Stimulated activated CD4-positive, alpha-beta T cell treated with anti-CD3 and anti-CD28 coated beads, TNF-alpha, amount 100 ng/mL, for 24 hours (primary cell): Measurements from ENCODE around the gene S100A14.

Source experiments
- DNase-seq, 3 experiments: peaks; one replicate each; pipeline ENCODE4 v3.0.0-alpha.2; 2020; ENCODE audit warnings: low read depth in 3 of 3

Gene S100A14

DNA sequence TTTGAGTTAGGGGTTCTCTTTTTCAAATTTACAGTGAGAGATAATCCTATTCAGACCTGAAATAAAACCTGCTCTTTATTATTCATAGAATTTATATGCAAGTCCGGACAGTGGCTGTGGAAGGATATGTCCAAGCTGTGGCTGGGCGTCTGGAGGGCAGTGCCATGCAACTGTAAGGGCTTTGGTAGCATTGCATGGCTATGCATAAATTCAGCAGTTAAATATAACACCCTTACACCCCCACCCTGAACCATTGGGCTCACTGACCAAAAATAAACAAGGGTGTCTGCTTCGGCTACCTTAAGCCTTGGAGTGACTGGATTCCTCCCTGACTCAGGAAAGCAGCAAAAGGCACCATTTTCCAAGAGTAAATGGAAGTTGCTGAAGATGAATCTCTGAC, 23.2 kb upstream of the S100A14 start:
- DNase-seq: no peak

DNA sequence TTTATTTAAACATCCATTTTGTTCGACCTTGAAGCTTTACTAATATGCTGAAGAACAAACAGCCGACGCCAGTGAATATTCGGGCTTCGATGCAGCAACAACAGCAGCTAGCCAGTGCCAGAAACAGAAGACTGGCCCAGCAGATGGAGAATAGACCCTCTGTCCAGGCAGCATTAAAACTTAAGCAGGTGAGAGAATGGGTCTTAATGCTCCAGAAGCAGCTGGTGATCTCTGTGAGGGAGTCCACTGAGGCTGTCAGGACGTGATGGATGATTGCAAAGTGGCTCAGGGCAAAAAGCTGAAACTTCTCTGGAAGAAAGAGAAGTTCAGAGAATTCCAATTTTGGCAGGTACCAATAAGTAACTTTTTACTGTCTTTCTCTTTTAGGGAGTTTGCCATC, 22.1 kb upstream of the S100A14 start:
- no peak for DNase-seq

DNA sequence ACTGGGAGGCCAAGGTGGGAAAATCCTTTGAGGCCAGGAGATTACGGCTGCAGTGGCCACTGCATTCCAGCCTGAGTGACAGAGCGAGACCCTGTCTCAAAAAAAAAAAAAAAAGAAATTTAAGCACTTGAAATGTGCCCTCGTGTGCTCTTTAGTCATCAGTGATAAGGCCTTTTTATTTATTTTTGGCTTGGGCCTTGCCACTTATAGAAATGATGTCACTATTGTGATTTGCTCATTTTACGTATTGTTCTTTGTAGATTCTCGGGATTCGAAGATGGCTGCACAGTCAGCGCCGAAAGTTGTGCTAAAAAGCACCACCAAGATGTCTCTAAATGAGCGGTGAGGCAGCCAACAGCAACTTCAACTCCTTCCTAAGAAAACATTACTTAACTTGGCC, 20.2 kb upstream of the S100A14 start:
- DNase-seq: no peak

DNA sequence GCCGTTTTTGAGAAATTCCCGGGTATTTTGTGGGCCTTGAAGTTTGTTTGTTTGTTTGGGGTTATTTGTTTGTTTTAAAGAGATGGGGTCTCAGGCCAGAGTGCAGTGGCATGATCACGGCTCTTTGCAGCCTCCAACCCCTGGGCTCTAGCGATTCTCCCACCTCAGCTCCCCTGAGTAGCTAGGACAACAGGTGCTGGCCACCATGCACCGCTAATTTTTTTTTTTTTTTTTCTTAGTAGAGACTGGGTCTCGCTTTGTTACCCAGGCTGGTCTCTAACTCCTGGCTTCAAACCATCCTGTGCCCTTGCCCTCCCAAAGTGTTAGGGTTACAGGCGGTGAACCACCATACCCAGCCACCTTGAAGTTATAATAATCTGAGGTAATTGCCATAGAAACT, 19.7 kb upstream of the S100A14 start:
- DNase-seq: no peak

DNA sequence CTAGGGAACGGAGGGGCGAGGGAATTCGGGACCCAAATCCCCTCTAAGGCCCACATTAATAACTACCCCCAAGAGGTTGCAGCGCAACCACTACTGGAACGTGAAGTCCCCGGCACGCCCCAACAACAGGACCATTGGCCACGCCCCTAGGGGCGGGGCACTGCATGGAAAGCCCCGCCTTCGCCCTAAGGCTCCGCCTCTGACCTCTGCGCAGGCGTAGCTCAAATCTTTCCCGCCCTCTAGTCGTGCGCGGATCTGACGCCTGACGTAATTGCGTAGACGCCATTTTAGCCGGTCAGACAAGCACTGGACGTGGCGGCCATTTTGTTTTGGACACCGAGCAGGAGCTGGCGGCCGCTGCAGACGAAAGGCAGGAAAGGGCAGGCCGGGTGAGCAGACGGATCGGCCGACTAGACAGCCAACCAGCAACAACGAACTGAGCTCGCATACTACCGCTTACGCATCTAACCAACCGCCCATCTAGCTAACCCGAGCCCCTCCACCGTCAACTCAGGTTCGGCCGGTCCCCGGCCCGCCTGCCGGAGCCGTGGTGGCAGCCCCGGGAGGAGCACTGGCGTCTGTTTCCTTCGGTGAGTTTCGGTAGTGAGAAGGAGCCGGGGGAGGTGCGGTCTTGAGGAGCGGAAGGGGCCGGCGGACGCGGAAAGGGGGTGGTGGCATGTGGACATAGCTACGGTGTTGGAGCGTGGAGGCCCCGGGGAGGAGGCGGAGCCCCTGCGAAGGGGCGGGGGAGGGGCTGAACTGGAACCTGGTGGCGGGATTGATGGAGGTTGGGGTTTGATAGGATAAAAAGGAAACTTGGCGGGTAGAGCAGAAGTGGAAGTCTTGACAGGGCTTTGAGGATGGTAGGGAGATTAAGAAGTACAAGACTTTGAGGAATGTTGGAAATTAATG, 17.9 kb upstream of the S100A14 start, which contains the start of gene CHTOP:
Gene CHTOP, plus strand, starts transcription at position 313 of the 912 bp plus-strand sequence. CDS start 2,523 bp downstream, outside the sequence.
- peak; percentile 95 for DNase-seq

DNA sequence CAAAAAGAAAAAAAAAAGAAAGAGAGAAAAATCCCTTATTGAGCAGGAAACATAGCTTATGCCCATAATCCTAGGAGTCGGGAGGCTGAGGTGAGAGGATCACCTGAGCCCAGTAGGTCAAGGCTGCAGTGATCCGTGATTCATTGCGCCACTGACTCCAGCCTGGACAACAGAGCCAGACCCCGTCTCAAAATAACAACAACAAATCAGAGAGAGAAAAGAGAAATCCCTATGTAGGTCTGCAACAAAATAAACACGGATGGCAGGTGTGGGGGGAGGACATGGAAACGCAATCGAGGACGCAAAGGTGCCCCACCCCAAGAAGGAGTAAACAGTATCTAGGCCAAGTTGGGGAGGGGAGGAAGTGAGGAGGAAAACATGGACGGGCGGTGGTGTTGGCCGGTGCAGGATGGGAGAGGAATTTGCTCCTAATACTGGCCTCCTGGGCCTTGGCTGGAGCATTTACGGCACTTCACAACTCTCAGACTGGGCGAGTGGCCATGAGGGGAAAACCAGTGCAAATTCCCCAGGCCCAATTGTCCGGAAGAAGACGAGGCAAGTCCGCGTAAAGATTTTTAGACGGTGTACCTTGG, 17.1 kb upstream of the S100A14 start:
- no peak for DNase-seq

DNA sequence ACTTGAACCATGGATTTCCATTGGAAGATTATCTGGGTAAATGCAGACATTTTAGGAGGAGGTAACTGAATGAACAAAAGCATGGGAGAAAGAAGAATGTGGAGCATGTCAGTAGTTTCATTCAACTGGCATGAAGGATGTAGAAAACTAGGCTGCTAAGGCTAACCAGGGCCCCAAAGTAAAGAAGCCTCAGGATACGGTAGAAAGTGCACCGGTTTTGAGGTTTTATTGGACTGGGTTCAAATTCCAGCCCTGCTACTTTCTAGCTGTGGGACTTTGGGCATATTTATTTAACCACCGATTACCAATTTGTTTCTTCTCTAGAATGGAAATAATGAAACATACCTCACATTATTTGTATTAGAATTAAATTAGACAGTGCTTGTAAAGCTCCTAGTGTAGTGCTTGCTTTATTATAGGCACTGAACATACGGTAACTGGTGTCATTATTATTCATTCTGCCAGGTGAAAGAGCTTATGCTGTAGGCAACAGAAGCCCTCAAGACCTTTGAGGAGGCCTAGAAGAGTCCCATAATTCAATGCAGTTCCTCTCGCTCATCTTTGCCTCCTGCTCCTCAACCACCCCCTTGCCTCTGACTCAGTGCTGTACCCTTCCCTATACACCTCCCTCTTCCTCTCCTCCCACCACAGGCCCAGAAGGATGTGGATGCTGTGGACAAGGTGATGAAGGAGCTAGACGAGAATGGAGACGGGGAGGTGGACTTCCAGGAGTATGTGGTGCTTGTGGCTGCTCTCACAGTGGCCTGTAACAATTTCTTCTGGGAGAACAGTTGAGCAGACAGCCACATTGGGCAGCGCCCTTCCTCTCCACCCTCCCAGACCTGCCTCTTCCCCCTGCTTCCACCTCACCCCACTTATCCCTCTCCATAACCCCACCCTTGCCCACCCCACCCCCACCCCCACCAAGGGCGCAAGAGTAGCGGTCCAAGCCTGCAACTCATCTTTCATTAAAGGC, 15.2 kb upstream of the S100A14 start:
- DNase-seq: no peak

DNA sequence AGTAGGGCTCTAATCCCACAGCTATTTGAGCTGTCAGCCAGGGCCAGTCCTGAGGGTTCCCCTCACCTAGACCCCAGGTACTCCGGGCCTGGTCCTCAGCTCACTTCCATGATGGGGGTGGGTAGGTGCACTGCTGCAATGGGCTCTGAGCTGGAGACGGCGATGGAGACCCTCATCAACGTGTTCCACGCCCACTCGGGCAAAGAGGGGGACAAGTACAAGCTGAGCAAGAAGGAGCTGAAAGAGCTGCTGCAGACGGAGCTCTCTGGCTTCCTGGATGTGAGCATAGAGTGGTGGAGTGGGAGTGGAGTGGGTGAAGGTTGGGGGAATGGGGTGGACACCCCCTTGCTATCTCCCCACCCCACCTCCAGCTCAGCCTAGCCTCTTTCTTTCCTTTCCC, 14.3 kb upstream of the S100A14 start:
- no peak for DNase-seq

DNA sequence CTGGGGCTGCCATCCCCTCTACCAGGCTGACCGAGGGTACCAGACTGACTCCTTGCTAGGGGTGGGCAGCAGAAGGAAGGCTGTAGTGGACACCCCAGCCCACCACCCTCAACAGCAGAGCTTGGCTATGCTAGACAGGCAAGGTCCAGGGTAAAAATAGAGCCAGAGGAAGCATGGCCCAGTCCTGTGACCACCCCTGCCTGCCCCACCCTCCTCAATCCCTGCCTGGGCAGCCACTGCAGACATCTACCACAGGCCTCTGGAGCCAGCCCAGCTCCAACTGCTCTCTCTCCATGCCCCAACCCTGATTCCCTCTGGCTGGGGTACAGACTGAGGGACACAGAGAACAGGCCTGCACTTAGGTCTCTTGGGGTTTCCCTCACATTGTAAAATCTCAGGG, 13.8 kb upstream of the S100A14 start:
- DNase-seq: no peak

DNA sequence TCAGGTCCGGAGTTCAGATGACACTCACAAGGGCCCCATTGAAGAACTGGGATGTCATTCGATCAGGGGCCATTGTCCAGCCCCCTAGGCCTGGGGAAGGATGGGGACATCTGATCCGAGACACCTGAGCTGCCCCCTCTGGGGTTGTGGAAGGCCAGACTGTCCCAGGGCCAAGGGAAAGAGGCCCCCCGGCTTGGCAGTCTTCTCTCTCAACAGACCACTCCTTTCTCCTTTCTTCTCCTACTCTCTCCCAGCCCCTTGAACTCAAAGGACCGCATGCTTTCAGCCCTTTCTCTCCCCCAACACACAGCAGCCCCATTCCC, 13.2 kb upstream of the S100A14 start:
- DNase-seq: no peak

DNA sequence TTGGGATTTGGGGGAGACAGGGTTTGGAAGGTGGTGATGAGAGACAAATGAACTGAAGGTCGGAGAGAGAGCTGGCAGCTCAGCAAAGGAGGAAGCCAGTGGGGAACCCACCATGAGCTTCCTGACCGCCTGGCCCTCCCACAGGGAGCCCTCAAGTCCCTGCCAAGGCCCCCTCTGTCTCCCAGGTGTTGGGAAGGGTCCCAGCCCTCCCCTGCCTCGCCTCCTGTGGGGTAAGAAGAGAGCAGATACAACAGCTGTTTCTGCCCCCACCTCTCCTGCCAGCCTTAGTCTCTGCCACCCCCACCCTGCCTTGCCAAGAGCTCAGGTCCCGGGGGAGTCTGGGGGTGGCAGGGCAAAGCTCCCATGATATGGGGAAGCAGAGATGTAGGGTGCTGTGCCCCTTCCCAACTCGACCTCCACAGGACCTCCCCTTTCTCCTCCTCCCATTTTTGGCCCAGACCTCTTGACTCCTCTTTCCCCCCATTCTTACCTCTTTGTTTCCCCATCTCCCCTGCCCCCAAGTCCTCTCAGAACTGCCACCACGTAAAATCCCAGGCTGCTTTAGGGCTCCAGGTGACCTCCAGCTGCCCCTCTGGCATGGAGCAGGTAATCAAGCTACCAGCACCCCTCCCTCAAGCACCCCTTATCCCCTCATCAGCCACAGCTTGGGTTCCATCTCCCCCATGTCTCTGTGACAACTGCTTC, 12.7 kb upstream of the S100A14 start:
- DNase-seq: no peak

DNA sequence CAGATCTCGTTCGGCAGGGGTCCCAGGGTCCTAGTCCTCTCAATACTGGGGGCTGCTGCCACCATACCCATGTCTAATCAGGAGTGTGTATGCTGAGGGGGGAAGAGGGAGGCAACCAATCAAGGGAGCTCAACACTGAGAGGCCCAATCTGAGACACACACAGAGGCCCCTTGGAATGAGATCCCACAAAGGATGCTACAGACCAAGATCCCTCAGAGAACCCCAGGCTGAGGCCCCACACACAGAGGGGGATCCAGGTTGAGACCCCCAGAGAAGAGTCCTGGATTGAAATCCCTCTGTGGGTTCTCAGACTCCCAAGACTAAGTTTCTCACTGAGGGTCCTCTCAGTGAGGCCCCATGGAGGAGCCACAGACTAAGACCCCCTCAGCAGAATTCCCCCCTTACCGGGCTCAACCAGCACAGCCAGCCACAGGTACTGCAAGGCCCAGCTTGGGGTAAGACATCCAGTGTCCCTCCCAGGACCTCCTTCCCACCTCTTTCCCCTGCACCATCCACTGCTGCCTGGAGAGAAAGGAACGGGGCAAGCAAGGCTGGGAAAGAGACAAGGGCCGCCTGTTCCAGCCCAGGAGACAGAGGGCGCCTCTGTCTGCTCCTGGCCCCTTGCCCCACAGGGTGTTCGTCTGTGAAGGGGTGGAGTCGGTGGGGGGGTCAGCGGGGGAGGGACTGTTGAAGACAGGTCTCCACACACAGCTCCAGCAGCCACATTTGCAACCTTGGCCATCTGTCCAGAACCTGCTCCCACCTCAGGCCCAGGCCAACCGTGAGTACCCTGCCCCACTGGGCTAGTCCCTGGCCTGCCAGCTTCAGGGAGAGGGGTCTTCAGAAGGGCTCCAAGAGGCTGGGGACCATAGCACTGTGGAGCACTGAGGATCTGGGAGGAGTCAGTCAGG, 11.8 kb upstream of the S100A14 start, which contains the start of gene S100A1:
Gene S100A1, plus strand, starts transcription at position 720 of the 912 bp plus-strand sequence. CDS start 2,088 bp downstream, outside the sequence.
- DNase-seq: no peak

DNA sequence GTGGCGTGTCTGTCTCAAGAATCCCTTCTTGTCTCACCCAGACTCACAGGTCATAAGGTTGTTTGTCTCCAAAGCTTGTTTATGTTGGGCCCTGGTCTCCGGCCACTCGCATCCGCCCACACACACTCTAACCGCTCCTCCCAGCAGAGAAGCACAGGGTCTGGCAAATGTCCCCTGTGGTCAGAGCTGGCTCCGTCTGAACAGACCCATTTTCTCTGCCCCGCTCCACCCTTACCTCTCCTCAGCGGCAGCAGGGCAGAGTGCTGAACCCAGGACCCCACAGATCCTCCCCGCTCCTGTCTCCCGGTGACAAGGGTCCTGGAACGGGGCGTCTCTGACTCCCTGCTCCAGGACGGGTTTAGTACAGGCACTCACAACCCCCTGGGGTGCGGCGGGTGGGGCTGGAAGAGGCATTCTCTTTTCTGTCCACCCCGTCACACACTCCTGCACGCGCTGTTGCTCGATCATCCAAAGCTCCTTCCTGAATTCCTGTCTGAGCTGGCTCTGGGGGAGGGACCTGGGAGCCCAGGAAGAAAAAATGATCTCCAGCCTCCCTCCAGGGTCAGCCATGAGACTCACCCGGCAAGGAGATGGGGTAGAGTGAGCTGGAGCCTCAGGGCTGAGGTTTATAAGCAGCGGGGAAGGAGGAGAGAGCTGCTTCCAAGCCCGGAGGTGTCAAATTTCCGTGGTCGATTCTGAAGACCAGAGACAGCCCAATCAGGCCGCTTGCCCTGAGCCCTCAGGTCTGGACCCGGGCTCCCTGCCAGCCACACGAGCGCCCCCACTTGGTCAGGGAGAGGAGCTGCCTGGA, 11.0 kb upstream of the S100A14 start, which contains the start of gene S100A13:
Gene S100A13, minus strand, starts transcription at position 602 of the 811 bp plus-strand sequence. CDS start 1,033 bp downstream, outside the sequence.
- no peak for DNase-seq

DNA sequence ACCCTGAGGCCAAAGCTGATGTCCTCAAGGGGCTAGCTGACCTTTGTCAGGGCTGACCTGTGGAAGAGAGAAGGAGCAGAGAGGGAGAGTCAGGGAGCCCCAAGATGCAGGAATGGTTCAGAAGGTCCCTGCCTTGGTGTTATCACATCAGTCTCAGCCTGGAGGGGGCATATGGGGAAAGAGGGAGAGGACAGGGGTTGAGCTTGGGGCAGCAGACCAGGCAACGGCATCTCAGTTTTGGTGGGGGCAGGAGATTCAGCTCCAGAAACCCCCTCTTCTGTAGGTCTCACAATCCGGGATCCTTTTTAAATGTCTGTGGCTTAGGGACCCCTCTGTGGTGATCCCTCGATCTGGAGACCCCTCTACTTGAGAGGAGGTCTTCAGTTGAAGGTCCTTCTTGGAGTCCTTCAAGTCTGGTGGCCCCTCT, 10.4 kb upstream of the S100A14 start:
- DNase-seq: no peak

DNA sequence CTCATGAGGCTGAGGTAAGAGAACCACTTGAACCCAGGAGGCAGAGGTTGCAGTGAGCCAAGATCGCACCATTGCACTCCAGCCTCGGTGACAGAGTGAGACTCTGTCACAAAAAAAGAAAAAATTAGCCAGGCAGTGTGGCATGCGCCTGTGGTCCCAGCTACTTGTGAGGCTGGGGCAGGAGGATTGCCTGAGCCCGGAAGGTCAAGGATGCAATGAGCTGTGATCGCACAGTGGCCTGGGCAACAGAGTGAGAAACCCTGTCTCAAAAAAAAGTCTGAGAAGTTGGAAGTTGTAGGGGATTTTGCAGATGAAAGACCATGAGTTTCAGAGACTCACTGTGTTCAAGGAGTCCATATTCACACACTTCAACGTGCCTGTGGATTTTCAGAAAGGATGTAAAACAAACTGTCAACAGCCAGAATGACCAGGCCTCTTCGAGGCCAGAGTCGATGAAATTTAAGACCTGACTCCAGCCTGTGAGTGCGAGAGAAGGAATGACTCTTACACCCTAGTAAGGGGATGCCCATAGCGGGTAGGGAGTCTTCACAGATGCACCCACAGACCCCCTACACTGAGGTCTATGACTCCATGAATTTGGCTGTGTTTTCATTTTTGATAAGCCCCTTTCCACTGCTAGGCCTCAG, 9.0 kb upstream of the S100A14 start:
- no peak for DNase-seq

DNA sequence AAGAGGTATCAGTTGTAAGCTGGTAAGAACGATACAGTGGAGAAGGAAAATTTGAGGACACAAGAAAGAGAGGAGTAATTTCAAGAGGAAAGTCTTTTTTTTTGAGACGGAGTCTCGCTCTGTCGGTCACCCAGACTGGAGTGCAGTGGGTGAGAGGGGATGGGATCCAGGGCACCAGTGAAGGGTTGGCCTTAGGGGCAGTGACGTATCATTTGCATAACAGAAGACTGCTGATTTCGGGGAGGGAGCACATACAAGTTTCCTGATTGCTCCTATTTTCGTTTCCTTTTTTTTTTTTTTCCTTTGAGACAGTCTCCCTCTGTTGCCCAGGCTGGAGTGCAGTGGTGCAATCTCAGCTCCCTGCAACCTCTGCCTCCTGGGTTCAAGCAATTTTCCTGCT, 7.0 kb upstream of the S100A14 start:
- DNase-seq: no peak

DNA sequence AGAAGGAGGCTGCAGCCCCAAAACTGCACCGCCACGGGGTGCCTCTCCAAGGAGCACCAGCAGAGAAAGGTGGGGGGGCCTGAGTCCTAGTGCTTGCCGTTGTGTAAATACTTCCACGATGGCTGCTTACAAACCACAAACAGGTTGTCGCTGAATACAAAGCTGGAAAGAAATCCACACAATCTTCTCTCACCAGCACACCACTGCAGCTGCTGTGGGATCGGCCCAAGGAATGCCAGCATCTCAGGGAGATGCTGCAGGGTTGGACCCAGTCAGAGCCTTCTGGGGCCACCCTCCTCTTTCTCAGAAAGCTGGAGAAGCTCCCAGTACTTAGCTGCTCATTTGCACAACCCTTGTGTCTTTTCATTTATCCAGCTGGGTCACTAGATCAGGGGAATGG, 3.0 kb upstream of the S100A14 start:
- DNase-seq: no peak

DNA sequence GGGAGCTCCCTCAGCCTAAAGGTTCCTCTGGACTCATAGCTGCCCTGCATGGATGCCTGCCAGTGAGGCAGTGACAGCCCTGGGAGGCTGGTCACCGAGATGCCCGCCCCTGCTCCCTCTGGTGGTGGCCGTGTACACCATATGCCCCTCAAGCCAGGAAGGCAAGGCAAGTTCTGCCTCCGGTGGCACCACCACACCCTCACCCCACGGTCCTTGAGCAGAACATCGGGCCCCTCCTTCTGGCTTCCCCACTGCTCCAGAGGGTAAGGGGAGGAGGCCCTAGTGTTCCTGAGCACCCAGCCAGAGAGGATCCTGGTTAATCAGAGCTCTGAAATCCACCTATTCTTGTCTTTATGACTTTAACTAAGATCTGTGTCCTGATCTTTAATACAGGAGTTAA, 1.5 kb upstream of the S100A14 start:
- DNase-seq: peak in 1 of 3 experiments; percentile 38

DNA sequence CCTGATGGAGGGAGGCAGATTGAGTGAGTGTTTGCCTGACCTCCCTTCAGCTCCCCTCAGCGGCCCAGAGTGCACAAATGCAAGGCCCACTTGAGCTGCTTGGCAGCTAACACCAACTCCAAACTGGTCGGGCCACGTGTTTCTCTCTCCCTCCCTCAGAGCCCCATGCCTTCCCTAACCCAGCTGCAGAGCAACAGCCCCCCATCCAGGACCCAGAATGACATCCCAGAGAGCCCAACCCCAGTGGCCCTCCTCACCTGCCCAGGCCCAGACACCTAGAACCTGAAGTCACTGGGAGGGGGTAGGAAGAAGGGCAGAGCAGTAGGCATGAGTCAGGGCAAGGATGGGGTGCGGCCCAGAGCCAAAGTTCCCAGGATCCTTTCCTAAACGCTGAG, 789 bp upstream of the S100A14 start:
- no peak for DNase-seq
